GM18505 (cell line): Measurements from ENCODE around the gene ST3GAL6.

Experiments
- ATAC-seq: cut with Tn5 transposase; IDR thresholded peaks from one replicate; pipeline ENCODE4 v1.9.1; 2021; ENCODE audit not compliant: unreplicated experiment
- POLR2A ChIP-seq: IDR thresholded peaks from 4 replicates; pipeline ENCODE4 v1.6.1; 2011; ENCODE audit warnings: borderline replicate concordance; ENCODE audit not compliant: insufficient read depth, insufficient read length; ENCODE audit errors: extremely low read depth

ST3GAL6 gene

GRCh38 chr3:98772022-98772421, 8.9 kb downstream of the ST3GAL6 start:
- ATAC-seq, result no peak
- no peak for TF ChIP-seq POLR2A

GRCh38 chr3:98775459-98776139, 12.5 kb downstream of the ST3GAL6 start:
- TF ChIP-seq POLR2A, result no peak
- ATAC-seq, result no peak

GRCh38 chr3:98776140-98776493, 13.0 kb downstream of the ST3GAL6 start:
- no peak for ATAC-seq
- TF ChIP-seq POLR2A, result no peak

- no peak for ATAC-seq
Observed at GRCh38 chr3:98777286-98777685, 14.1 kb downstream of the ST3GAL6 start.

GRCh38 chr3:98777801-98778220, 14.7 kb downstream of the ST3GAL6 start:
- no peak for ATAC-seq
- no peak for TF ChIP-seq POLR2A

More at GRCh38 chr3:98777286-98777685, 14.1 kb downstream of the ST3GAL6 start:
- no peak for TF ChIP-seq POLR2A

- ATAC-seq, result no peak
- TF ChIP-seq POLR2A, result no peak
Observed at GRCh38 chr3:98778383-98778782, 15.2 kb downstream of the ST3GAL6 start.

- TF ChIP-seq POLR2A, result no peak
- ATAC-seq, result no peak
Observed at GRCh38 chr3:98778852-98779413, 15.8 kb downstream of the ST3GAL6 start.

- no peak for TF ChIP-seq POLR2A
- ATAC-seq, result no peak
Observed at GRCh38 chr3:98779541-98780335, 16.6 kb downstream of the ST3GAL6 start.

GRCh38 chr3:98780343-98780742, 17.2 kb downstream of the ST3GAL6 start:
- TF ChIP-seq POLR2A, result no peak
- ATAC-seq, result no peak

- ATAC-seq, result peak; percentile 63
- TF ChIP-seq POLR2A, result no peak
Observed at GRCh38 chr3:98782824-98783500, 19.8 kb downstream of the ST3GAL6 start.

GRCh38 chr3:98784042-98784441, 20.9 kb downstream of the ST3GAL6 start:
- ATAC-seq, result no peak
- TF ChIP-seq POLR2A, result no peak

GRCh38 chr3:98784666-98785600, 21.8 kb downstream of the ST3GAL6 start:
- TF ChIP-seq POLR2A, result no peak
- no peak for ATAC-seq
